Mesodermal cell (in vitro differentiated cells): ENCODE data around the gene TNXB.
"Not testable (repeated sequence)": the region's sequence is repeated elsewhere in the genome, so short reads cannot be mapped to it uniquely, and the experiment has no call there.

Experiments
- H3K27ac ChIP-seq: 2 replicates; pipeline ENCODE4 v1.7.0; 2013; ENCODE audit warnings: mild to moderate bottlenecking, low read depth, low read length, moderate library complexity; ENCODE audit not compliant: severe bottlenecking
- H3K36me3 ChIP-seq: 2 replicates; pipeline ENCODE4 v1.7.1; 2013; ENCODE audit warnings: mild to moderate bottlenecking, low read length, moderate library complexity; ENCODE audit not compliant: control insufficient read depth, insufficient read depth
- H3K4me1 ChIP-seq: one replicate; pipeline ENCODE4 v1.7.1; 2013; ENCODE audit warnings: mild to moderate bottlenecking, low read length; ENCODE audit not compliant: insufficient read depth, control insufficient read depth, poor library complexity, severe bottlenecking
- H3K4me3 ChIP-seq: 2 replicates; pipeline ENCODE4 v1.7.0; 2013; ENCODE audit warnings: low read length, control low read depth, mild to moderate bottlenecking; ENCODE audit not compliant: insufficient read depth, poor library complexity, severe bottlenecking; ENCODE audit errors: extremely low read depth
- H3K9me3 ChIP-seq: 2 replicates; pipeline ENCODE4 v1.7.1; 2013; ENCODE audit warnings: mild to moderate bottlenecking, low read length, moderate library complexity; ENCODE audit not compliant: control insufficient read depth
- WGBS, 2 experiments: methylation state at CpG; one replicate each; pipeline ENCODE4 v1.1.5; 2013; ENCODE audit warnings: missing lambda C conversion rate in 2 of 2; ENCODE audit not compliant: insufficient coverage in 2 of 2; 5-methylcytosine and 5-hydroxymethylcytosine counted together

Gene TNXB

DNA sequence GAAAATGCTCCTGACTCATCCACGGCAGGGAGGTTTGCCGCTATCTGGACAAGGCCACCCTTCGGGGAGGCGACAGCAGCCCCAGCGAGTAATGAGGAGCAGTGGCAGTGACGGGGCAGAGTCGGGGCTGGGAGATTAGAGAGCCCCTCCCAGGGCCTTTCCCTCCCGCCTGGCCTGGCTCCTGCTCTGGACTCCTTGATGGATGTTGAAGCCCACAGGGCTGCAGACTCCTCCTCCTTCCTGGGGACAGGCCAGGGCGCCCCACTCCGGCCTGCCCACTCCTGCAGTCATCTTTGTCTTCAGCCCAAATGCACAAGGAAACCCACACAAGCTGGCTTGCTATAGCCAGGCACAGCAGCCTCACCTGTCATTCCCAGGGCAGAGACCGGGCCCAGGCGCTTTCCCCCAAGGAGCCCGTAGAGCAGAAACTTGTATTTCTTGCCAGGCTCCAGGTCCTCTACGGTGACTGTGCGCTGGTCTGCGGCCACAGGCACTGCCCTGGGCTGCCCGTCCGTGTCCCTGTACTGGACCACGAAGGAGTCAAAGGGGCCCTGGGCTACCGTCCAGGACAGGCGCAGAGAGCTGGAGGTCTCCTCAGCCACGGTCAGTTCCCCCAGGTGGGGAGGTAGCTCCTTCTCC is 63.2 kb downstream of the TNXB start:
- Histone ChIP-seq H3K9me3 (no peaks in the 10 kb centered on the region), H3K4me3 (no peak overlapping the region), H3K36me3 (no peaks in the 10 kb centered on the region), H3K4me1 (peaks cover 21% of the 10 kb centered on the region), H3K27ac (peak overlapping the region; percentile 92)
- 92% methylated on average over 12 to 13 of the region's 22 CpGs for WGBS, 2 experiments

DNA sequence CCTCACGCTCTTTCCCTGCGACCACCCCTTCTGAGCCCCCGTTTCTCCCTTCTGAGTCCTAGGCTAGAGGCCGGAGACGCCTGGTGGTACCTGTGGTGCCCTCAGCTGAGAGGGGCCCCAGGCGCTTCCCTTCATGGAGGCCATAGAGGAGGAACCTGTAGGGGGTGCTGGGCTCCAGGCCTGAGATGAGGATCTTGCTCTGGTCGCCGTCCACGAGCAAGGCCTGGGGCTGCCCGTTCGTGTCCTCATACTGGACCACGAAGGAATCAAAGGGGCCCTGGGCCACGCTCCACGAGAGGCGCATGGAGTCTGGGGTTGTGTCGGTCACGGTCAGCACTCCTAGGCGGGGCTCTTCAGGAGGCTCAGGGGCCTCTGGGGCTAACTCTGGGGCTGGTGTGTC is 64.2 kb downstream of the TNXB start:
- H3K4me1 ChIP-seq = peaks cover 21% of the 10 kb centered on the region
- not testable (repeated sequence) for H3K27ac ChIP-seq, H3K4me3 ChIP-seq, H3K36me3 ChIP-seq, H3K9me3 ChIP-seq
- WGBS, 2 experiments = 67 to 93% methylated on average over 3 to 6 of the region's 18 CpGs

DNA sequence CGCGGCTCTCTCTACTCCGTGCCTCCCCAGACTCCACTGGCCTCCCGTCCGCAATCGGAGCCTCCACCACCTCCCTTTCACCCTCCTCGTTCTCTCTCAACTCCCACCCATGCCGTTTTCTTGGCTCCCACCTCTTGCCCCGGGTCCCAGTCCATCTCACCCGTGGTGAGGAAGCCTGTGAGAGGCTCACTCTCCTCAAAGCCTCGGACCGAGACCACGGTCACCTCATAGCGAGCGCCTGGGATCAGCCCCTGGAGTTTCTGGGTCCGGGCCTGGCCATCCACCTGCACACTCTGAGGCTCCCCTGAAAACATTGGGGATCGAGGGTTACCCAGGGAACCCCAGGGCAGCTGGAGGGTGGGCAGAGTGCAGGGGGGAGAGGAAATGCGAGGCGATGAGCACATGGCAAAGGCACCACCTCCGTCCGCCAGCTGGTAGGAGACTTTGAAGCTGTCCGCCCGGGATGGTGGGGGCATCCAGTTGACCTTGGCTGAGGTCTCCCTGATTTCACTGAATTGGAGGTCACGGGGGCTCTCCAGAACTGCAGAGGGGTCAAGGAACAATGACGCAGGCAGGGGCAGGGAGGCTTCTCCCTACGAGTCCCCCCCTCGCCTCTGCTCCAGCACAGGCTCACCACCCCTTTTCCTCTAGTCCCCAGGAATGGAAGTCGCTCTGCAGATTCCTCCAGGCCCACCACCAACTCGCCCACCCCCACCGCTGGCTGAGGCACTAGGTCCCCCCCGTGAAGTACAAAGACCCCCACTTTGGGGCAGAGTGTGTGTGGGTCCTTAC is 65.4 kb downstream of the TNXB start:
- peaks cover 21% of the 10 kb centered on the region for H3K4me1 ChIP-seq
- 97 to 99% methylated on average over 10 to 13 of the region's 31 CpGs for WGBS, 2 experiments
- H3K36me3 ChIP-seq, H3K9me3 ChIP-seq, H3K27ac ChIP-seq, H3K4me3 ChIP-seq: not testable (repeated sequence)

DNA sequence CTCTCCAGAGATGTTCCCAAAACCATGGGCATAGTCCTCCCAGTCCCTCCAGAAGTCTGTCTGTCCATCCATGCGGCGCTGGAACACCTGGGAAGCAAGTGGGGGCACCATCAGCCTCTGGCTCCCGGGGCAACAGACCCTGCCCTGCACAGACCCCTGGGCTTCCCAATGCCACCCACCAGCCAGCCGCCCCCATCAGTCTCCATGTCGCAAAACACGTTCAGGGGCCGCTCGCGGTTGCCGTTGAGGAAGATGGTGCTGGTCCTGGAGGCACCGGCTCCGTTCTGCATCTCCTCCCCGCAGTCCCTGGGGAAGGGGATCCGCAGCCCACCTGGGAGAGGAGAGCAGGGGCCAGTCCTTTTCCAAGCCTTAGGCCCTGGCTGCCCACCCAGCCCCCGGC is 66.9 kb downstream of the TNXB start:
- 100% methylated on average over 2 of the region's 15 CpGs; no CpG with 5 or more reads in 1 of the 2 experiments for WGBS, 2 experiments
- H3K36me3 ChIP-seq, H3K27ac ChIP-seq, H3K9me3 ChIP-seq, H3K4me3 ChIP-seq: not testable (repeated sequence)
- peaks cover 13% of the 10 kb centered on the region for H3K4me1 ChIP-seq

DNA sequence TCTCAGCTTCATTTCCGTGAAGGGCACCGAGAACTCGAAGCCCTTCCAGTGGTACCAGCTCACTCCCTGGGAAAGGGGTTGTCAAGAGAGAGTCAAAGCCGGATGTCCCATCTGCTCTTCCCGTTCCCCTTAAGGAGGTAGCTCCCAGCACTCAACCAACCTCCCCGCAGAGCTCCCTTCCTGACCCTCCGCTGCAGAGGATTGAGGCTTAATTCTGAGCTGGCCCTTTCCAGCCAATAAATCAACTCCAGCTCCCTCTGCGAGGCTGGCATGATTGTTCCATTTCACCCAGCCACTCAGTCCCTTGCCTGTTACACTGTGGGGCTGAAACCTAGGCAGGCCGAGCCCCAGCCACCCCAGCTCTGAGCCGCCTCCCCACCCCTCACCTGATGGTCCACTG is 67.8 kb downstream of the TNXB start:
- not testable (repeated sequence) for H3K36me3 ChIP-seq, H3K4me3 ChIP-seq, H3K9me3 ChIP-seq, H3K27ac ChIP-seq, H3K4me1 ChIP-seq
- no CpG with 5 or more reads among the region's 10 CpGs for WGBS, 2 experiments

DNA sequence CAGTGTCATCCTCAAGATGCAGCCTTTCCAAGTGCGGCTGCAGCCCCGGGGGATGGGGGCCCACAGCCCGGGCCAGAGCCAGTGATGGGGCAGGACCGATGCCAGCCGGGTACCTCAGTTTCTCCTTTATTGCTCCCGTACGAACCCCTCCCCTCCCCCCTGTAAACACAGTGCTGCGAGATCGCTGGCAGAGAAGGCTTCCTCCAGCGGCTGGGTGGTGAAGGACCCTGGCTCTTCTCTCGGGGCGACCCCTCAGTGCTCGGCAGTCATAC is 68.2 kb downstream of the TNXB start:
- WGBS, 2 experiments = no CpG with 5 or more reads among the region's 13 CpGs
- H3K27ac ChIP-seq, H3K9me3 ChIP-seq, H3K4me1 ChIP-seq, H3K36me3 ChIP-seq, H3K4me3 ChIP-seq: not testable (repeated sequence)

DNA sequence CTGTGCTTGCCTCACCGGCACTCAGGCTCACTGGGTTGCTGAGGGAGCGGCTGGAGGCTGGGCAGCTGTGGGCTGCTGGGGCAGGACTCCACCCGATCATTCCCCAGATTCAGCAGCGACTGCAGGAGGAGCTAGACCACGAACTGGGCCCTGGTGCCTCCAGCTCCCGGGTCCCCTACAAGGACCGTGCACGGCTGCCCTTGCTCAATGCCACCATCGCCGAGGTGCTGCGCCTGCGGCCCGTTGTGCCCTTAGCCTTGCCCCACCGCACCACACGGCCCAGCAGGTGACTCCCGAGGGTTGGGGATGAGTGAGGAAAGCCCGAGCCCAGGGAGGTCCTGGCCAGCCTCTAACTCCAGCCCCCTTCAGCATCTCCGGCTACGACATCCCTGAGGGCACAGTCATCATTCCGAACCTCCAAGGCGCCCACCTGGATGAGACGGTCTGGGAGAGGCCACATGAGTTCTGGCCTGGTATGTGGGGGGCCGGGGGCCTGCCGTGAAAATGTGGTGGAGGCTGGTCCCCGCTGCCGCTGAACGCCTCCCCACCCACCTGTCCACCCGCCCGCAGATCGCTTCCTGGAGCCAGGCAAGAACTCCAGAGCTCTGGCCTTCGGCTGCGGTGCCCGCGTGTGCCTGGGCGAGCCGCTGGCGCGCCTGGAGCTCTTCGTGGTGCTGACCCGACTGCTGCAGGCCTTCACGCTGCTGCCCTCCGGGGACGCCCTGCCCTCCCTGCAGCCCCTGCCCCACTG is 68.7 kb downstream of the TNXB start:
- not testable (repeated sequence) for H3K27ac ChIP-seq, H3K4me1 ChIP-seq, H3K9me3 ChIP-seq, H3K36me3 ChIP-seq, H3K4me3 ChIP-seq
- 60% methylated on average over 1 of the region's 43 CpGs; no CpG with 5 or more reads in 1 of the 2 experiments for WGBS, 2 experiments

DNA sequence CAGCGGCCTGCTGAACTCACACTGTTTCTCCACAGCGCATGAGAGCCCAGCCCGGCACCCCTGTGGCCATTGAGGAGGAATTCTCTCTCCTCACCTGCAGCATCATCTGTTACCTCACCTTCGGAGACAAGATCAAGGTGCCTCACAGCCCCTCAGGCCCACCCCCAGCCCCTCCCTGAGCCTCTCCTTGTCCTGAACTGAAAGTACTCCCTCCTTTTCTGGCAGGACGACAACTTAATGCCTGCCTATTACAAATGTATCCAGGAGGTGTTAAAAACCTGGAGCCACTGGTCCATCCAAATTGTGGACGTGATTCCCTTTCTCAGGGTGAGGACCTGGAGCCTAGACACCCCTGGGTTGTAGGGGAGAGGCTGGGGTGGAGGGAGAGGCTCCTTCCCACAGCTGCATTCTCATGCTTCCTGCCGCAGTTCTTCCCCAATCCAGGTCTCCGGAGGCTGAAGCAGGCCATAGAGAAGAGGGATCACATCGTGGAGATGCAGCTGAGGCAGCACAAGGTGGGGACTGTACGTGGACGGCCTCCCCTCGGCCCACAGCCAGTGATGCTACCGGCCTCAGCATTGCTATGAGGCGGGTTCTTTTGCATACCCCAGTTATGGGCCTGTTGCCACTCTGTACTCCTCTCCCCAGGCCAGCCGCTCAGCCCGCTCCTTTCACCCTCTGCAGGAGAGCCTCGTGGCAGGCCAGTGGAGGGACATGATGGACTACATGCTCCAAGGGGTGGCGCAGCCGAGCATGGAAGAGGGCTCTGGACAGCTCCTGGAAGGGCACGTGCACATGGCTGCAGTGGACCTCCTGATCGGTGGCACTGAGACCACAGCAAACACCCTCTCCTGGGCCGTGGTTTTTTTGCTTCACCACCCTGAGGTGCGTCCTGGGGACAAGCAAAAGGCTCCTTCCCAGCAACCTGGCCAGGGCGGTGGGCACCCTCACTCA is 69.5 kb downstream of the TNXB start:
- not testable (repeated sequence) for H3K36me3 ChIP-seq, H3K27ac ChIP-seq, H3K9me3 ChIP-seq, H3K4me3 ChIP-seq, H3K4me1 ChIP-seq
- 88 to 92% methylated on average over 9 to 12 of the region's 24 CpGs for WGBS, 2 experiments

DNA sequence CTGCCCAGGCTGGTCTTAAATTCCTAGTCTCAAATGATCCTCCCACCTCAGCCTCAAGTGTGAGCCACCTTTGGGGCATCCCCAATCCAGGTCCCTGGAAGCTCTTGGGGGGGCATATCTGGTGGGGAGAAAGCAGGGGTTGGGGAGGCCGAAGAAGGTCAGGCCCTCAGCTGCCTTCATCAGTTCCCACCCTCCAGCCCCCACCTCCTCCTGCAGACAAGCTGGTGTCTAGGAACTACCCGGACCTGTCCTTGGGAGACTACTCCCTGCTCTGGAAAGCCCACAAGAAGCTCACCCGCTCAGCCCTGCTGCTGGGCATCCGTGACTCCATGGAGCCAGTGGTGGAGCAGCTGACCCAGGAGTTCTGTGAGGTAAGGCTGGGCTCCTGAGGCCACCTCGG is 70.3 kb downstream of the TNXB start:
- H3K4me3 ChIP-seq, H3K9me3 ChIP-seq, H3K27ac ChIP-seq, H3K36me3 ChIP-seq, H3K4me1 ChIP-seq: not testable (repeated sequence)
- WGBS, 2 experiments = 86% methylated on average over 1 of the region's 5 CpGs; no CpG with 5 or more reads in 1 of the 2 experiments
